Endothelial cell of umbilical vein (primary cell): ENCODE measurements around the gene JARID2.

ENCODE experiments used
- CTCF ChIP-seq, 2 donors: IDR thresholded peaks; 1 replicate in 1 of 2; 2 replicates in 1 of 2; pipeline ENCODE4 v1.5.1; 2011; ENCODE audit warnings: low read length in 2 of 2, mild to moderate bottlenecking in 2 of 2, moderate library complexity in 2 of 2, control low read depth in 1 of 2, inconsistent platforms in 1 of 2, low read depth in 1 of 2; ENCODE audit not compliant: insufficient read depth in 1 of 2; ENCODE audit errors: extremely low read depth in 1 of 2
- EZH2 ChIP-seq: IDR thresholded peaks from 2 replicates; pipeline ENCODE4 v1.6.1; 2012; ENCODE audit warnings: borderline replicate concordance, low read depth, mild to moderate bottlenecking, moderate library complexity, low read length, inconsistent platforms; ENCODE audit not compliant: severe bottlenecking
- POLR2A ChIP-seq: IDR thresholded peaks from 2 replicates; pipeline ENCODE4 v1.6.1; 2012; ENCODE audit warnings: low read depth, mild to moderate bottlenecking, control low read depth, low read length
- POLR2AphosphoS5 ChIP-seq: IDR thresholded peaks from 2 replicates; pipeline ENCODE4 v1.6.1; 2012; ENCODE audit warnings: low read depth, mild to moderate bottlenecking, control low read depth, low read length, moderate library complexity; ENCODE audit not compliant: insufficient read depth

- TF ChIP-seq CTCF (IDR thresholded peaks at IDR 0.05; ENCODE audit: extremely low read depth in 1 of 2, insufficient read depth in 1 of 2, low read depth in 1 of 2, low read length in 2 of 2), result no peak
- no peak for TF ChIP-seq EZH2
- no peak for TF ChIP-seq POLR2AphosphoS5
- TF ChIP-seq POLR2A, result no peak
These were observed 92.6 kb downstream of the JARID2 start for GRCh38 chr6:15338476-15338875.
